Ramos (cell line): ENCODE measurements around the gene SPECC1L.

Source experiments
- in situ Hi-C: fragments of 300-500 bp; cut with MboI; formaldehyde crosslinking; loops from one replicate; pipeline ENCODE4 v1.14.3; 2022; ENCODE audit warnings: low sequenced_read_pairs; ENCODE audit not compliant: unreplicated experiment

The SPECC1L gene

DNA sequence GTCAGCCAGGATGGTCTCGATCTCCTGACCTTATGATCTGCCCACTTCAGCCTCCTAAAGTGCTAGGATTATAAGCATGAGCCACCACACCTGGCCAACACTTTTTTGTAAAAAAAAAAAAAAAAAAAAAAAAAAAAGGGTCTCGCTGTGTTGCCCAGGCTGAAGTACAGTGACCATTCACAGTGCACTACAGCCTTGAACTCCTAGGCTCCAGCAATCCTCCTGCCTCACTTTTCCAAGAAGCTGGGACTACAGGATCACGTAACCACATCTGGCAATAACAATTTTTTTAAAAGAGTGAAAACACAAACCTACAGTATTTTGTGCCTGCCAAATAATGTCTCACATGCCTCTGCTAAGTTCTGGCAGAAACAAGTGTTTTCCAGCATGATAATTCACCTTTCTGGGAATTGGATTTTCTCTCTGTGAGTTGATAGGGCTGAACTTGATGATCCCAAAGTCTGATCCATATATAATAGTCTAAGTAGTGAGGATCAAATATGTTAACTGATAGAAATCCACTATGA is 187.3 kb downstream of the SPECC1L start:
- in situ Hi-C loops, result no loop called here

DNA sequence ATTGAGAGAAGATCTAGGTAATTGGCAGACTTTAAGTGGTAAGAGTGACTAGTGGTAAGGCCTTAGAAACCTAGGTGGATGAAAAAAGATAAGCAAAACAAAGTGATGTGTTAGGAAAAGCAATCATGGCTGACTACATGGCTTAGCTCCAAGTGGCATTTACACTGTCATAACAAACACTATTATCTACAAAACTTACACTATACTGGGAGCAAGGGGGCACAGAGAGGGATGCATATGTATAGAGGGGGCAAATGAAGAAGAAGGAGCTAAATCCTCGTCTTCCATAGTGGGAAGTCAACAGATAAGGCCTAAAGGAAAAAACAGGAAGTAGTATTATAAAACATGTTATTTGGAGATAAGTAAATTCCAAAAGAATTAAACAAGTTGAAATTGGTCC is 189.3 kb downstream of the SPECC1L start:
- in situ Hi-C loops, result no loop called here

DNA sequence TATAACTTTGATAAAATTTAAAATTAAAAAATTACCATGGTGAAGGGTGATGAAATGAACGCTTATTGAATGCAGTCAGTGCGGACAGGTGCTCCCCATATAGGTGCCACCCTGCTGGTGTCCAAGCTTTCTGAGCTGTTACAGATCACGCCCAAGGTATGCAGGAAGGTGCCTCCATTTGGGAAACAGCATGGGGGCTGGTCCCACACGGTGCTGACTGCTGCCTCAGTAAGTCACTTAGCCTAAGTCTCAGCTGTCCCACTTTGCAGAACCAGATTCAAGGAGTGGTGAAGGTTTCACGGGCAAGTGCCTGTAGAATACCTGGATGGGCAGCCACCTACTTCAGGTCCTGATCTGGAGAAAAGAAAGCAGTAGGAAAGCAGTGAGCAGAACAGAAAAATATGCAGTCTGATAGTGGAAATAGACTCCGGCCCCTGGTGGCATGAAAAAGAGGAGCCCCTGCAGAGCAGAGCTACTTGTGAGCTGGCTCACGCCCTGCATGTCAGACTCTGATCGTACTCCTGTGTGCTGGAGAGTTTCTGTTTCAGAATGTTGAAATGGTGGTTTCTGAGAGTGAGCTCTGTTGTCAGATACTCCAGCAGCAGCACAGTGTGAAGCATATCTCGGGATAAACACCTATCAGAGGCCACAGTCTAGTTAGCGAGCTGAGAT is 189.9 kb downstream of the SPECC1L start:
- in situ Hi-C loops, result no loop called here

DNA sequence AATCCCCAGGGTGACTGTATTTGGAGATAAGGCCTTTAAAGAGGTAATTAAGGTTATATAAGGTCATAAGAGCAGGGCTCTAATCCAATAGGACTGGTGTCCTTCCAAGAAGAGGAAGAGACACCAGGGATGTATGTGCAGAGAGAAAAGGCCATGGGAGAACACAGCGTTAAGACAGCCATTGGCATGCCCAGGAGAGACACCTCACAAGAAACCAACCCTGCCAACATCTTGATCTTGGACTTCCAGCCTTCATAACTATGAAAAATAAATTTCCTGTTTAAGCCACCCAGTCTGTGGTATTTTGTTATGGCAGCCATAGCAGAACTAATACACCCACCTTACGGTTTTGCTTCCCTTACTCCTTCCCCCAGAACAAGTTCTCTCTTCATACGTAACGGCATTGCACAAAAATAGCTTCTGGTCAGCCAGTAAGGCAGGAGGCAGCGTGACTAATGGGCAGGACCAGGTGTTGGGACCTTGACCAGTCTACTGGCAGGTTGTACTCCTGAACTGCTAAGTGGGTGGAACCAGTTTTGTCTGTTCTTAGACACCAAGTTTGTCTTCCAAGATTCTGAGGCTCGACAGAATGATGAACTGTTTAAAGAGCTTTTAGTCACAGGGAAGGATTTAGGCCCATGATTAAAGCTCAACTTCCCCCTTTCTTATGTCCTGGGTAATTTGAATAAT is 192.6 kb downstream of the SPECC1L start:
- in situ Hi-C loops, result no loop called here

DNA sequence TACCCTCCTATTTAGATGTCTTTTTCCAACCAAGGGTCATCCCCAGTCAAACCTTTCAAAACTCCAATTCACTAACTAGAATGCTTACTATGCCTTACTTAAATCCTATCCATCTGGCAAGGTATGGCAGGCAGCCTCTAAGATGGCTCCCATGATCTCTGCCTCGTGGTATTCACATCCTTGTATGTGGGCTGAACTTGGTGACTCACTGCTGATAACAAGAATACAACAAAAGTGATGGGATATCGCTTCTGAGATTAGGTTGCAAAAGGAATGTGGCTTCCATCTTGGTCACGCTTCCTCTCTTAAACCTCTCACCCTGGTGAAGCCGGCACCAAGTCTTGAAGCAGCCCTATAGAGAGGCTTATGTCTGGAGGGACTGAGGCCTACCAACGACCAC is 194.9 kb downstream of the SPECC1L start:
- in situ Hi-C loops, result no loop called here

DNA sequence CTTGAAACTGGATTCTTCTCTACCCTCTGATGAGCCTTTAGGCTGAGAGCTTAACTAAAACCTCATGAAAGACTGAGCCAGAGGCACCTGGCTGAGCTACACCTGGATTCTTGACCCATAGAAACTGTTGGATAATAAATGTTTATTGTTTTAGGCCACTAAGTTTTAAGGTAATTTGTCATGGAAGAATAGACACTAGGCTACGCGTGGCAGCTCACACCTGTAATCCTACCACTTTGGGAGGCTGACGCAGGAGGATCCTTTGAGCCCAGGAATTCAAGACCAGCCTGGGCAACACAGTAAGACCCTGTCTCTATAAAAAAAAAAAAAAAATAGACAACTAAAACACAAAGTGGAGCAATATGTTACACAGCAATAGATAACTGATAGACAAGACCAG is 195.3 kb downstream of the SPECC1L start:
- in situ Hi-C loops, result no loop called here

DNA sequence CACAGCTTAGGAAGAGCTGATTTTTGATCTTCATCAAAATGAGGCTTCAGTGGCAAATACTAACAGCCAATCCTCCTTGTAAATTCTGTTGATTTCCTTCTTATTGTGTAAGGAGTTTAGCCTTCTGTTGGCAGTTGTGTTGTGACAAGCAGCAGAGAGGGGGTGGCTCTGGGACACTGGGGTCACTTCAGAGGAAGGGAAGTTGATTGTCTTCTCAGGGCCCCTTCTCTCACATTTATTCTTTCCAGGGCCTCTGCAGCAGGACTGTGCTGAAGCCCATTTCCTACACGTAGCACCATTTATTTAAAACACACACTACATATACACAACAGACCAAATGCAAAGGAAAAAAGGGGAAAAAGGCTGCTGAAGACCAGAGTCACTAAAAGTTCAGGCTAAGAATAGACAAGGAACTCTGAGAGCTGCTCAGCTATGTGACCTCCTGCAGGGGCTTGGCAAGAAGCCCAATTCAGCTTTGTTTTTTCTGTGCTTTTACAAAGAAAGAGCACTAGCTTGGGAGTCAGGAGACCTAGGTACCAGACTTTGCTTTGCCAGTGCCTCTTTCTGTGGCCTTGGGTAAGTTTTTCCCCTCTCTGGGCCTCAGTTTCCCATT is 196.2 kb downstream of the SPECC1L start:
- in situ Hi-C loops, result no loop called here

DNA sequence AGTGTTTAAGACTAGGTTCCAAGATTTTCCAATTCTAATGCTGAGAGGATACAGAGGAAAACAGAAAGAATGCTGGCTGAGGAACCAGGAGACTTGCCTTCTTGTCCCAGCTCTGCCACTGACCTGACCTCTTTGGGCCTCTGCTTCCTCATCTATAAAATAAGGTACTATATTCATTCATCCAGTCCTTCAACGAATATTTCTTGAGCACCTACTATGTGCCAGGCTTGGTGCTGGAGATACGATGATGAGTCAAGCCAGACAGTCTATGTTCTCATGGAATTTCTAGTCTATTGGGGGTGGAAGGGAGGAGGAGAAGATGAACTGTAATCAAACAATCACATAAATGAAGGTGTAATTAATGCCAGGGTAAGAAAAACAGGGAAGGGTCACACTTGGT is 196.7 kb downstream of the SPECC1L start:
- in situ Hi-C loops, result no loop called here
